ENCODE results near the gene SLC35D3.
"Not testable (repeated sequence)": the region's sequence is repeated elsewhere in the genome, so short reads cannot be mapped to it uniquely, and the experiment has no call there.

SLC35D3 gene

DNA sequence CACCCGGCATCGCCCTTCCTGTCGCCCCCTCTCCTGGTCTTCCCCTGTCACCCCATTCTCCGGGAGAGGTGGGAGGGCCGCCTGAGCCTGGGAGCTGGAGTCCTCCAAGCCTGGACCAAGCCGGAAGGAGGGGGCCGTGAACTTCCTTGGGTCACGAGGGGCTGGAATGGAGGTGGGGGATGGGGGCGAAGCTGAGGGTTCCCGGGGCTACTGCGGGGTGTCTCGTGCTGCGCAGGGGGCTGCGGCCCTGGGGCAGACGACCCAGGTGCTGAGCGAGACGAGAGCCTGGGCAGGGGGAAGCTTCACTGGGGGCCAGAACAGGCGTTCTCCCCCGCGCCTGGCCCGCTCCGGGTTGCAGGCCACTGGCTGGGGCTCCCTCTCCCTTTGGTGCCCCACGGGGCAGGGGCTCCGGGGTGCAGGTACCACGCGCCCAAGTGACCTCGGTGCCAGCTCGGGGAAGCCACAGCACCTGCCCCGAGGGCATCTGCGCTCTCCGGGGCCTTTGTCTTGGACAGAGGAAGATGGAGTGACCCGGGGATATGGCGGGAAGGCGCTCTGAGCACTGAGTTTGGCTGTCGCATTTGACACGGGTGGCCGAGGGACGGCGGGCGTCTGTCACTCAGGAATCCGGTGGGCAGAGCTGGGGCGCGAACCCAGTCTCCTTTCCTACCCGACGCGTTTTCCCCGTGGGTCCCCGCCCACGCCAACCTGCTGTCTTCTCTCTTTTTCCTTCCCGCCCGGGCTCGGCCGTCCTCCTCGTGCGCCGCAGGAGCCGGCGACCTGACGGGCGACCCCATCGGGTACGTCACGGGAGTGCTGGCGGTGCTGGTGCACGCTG is 1.2 kb downstream of the SLC35D3 start:
- DNase-seq: no peak

DNA sequence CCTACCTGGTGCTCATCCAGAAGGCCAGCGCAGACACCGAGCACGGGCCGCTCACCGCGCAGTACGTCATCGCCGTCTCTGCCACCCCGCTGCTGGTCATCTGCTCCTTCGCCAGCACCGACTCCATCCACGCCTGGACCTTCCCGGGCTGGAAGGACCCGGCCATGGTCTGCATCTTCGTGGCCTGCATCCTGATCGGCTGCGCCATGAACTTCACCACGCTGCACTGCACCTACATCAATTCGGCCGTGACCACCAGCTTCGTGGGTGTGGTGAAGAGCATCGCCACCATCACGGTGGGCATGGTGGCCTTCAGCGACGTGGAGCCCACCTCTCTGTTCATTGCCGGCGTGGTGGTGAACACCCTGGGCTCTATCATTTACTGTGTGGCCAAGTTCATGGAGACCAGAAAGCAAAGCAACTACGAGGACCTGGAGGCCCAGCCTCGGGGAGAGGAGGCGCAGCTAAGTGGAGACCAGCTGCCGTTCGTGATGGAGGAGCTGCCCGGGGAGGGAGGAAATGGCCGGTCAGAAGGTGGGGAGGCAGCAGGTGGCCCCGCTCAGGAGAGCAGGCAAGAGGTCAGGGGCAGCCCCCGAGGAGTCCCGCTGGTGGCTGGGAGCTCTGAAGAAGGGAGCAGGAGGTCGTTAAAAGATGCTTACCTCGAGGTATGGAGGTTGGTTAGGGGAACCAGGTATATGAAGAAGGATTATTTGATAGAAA is 2.0 kb downstream of the SLC35D3 start:
- DNase-seq: no peak

DNA sequence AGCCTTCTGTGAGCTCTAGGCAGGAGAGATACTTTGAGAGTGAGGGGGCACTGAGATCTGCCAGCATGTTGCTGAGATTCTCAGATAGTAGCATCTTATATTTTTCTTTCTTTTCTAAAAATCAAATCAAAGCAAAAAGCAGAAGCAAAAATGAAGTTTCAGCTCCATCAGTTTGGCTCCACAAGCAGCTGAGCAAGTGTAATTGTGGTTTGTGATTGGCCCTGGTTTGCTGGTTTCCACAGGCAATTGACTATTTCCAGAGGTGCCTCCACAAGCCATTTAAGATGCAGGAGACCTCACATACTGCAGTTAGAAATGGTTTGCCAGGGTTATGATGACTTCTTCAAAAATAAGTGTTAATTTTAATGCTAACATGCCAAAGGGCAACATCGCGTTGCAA is 4.3 kb downstream of the SLC35D3 start:
- DNase-seq: no peak

DNA sequence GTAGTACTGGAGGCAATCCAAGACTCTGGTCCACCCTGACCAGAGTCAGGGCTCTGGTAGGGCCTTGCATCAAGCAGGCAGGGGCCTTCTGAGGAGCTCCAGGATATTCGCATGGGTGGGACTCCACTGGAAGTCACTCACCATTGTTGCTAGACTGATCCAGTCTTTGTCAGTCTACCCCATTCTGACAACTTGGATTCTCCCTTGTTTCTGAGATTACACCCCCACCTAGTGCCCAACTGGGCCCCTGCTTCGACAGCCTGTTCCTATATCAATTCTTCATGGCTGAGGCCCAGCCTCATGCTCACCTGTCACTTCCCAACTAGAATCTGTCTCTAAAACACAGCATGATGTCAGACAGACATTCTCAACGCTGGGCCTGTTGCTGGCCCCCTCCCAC is 5.2 kb downstream of the SLC35D3 start:
- DNase-seq: no peak

DNA sequence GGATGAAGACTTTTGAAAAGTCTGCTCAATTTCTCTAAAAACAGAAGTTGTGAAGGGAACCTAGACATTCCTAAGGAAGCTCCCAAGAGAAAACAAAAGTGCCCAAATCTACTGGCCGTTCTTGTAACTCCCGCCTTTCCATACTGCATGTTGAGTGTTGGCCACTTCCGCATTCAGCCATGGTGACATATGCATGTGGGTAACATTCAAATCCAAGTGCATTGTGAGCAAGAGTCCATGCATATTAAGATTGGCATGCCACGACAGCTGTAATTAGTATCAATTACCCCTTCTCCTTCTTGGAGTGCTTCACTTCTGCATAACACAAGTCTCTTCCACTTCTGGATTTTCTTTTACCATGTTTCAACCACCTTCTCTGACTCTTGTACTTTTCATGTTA is 8.4 kb downstream of the SLC35D3 start:
- DNase-seq: no peak

DNA sequence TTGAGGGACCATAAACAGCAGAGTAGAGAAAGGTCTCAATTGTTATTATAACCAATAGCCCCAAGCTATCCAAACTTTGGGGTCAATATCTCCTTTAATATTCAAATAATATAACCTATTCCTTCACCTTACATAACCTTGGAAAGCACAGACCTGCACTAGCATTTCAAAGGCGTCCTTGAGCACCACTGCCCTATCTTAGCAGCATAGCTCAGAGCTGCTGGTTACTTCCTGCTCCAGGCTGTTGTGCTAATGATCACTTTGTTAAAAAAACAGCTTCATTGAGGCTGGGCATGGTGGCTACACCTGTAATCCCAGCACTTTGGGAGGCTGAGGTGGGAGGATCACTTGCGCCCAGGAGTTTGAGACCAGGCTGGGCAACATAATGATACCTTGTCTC is 10.5 kb downstream of the SLC35D3 start:
- DNase-seq: no peak

DNA sequence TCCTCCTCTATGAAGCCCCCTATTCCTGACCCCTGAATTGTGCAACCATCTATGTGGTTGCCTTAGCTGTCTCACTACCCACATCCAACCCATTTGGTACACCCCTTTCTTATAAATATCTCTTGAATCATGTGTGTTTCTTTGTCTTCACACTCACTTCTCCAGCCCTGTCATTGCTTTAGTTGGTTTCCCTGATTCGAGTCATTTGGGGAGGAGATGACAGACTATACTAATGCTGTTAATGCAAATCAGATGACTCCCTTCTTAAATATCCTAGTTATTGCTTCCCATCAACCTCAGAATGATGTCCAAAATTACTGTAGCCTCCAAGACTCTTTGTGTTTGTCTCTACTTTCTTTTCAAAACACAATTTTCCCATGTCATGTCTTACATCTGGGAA is 23.0 kb downstream of the SLC35D3 start:
- no peak for DNase-seq

DNA sequence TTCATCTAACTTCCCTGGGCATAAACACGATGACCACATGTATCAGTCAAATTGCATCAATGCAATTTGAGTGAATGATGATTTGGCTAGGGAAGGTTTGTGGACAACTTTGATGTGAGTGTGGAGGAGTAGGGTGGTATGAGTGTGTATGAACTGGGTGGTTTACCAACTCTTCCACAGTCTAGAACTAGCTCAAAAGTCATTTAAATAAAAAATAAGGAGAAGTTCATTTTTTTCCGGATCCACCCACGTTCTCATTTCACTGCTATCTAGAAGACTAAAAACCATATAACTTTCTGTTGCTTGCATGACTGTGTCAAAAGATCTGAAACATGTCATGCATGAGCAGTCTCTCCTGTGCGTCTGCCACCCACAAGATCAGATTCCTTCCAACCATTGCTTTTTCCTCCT is 23.6 kb downstream of the SLC35D3 start:
- DNase-seq: no peak

DNA sequence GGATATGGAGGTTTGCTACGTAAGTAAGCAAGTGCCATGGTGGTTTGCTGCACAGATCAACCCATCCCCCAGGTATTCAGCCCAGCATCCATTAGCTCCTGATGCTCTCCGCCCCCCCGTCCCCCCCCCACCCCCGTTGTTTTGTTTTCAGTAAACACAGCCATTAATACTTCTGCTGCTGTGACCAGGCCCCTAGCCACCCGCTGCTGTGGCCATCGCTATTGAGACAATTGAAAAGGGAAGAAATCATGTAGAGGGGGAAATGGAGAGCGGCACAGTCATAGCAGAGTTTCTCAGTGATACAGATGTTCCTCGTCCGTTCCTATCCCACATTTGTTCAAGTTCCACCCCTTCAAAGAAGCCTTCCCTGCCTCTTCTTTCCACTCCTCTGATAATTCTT is 24.9 kb downstream of the SLC35D3 start:
- no peak for DNase-seq

DNA sequence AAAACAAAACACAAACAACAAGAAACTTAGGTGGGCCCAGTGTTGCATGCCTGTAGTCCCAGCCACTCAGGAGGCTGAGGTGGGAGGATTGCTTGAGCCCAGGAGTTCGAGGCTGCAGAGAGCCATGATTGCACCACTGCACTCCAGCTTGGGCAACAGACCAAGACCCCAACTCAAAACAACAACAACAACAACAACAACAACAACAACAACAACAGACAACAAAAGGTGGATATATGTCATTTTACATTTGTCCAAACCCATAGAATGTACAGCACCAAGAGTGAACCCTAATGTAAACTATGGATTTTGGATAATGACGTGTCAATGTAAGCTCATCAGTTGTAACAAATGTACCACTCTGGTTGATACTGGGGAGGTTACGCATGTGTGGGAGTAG is 27.9 kb downstream of the SLC35D3 start:
- not testable (repeated sequence) for DNase-seq

DNA sequence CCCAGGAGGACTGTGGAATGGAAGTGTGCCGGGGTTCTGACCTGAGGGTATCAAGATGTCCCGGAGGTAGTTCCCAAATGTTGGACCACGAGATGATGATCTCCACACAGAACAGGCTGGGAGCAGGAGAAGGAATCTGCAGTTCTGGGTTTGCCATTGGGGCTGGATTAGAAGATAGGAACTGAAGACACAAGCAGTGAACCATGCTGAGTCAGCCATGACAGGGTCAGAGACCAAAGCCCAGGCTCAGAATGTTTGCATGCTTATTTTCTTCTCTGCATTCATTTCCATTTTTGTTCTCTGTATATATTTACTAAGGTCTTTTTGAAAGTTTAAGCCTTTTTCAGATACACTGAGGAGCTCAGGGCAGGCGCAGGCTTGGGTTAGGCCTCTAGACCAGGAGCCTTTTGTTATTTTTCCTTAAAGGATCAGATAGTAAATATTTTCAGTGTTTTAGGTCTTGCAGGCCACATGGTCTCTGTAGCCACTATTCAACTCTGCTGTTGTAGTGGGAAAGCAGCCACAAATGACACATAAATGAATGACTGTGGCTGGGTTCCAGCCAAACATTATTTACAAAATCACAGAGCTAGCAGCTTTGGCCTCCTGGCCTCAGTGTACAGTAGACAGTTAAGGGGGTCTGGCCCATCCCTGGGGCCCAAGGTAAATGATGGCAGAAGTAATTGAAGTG is 28.5 kb downstream of the SLC35D3 start:
- no peak for DNase-seq

DNA sequence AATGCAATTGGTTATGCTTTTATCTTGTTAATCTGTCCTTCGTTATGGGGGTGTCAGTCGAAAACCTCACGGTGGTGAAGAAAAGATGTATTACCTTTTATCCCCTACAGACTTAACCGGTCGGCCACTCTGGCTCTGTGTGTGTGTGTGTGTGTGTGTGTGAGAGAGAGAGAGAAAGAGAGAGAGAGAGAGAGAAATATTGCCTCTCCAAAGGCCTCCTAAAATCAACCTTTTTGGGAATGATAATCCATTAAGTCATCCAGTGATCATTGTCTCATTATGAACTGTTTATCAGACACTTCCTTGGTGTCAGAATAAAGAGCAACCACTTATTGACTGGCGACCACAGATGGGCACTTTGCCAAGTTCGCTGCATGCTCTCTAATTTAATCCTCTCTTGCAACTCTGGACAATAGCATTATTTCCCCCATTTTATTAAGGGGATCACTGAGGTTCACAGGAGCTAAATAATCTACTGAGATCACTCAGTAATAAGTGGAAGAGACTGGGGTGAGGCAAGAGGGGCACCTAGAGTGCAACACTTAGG is 30.7 kb downstream of the SLC35D3 start:
- DNase-seq: no peak

DNA sequence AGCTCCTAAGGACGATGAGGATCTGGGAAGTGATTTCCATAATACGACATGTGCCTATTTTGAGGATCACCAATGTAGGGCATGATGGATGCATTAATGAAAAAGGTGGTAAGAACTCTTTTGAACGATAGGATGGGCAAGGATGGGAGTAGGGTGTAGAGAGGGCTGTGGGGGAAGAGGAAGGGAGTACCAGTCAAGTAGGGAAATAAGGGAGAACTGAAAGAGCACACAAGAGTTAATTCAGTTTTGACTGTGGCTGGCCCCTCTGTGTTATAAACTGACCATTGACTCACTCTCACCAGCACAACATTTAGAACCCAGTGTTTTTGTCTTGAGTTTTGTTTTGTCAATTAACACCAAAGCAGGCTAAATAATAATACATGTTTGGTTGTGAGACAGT is 33.0 kb downstream of the SLC35D3 start:
- DNase-seq: no peak

DNA sequence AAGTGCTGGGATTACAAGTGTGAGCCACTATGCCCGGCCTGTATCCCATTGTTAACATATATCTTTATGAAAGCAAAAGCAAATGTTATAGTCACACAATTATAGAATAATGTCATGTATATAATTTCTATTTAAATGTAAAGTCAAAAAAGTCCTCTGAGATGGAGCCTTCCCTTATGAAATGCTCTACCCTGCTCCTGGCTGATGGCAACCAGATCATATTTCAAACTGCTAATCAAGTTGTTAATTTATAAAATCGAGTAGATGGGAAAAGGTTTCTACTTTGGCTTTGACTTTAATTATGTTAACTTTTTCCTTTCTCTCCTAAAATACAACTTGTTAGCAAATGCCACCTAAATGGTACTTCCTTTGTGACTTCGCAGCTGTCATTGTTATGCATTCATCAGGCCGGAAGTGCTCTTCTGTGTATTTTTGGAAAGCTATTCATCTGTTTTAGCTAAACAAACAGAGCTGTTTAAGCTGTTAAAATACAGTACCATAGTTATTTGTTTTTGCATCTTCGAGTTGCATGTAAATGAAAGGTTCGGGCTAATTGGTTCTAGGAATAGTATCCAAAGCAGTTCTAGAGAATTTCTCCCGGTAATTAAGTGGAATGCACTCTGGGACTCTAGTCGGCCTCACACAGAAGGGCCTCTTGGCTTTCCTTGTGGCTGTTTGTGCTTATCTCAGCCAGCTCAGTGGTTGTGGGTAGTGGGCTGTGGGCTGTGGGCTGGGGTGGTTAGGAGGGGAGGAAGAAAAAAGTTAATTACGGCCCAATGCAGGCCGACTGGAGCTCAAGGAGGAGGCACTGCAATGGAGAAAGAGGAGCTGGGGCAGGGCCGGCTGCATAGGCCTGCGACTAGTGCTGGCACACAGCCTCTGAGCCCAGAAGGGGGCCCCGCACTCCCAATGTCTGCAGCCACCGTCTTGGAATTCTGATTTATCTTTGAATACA is 34.8 kb downstream of the SLC35D3 start:
- DNase-seq: no peak

DNA sequence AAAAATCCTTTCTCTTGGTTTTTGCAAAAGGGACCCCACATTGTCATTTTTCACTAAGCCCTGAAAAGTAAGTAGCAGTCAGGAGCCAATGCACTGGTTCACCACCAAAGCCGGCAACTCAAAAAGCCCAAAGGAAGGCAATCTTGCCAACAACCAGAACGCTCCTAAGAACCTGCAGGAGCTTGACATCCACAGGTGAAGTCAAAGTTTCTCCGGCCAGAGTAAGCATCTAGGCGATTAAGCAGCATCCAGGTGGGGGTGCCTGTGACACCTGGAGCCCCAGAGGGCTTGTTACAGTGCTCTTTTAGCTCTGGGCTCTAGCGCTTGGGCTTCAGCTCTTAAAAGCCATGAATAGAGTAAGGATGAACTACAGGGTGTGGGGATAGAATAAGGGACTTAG is 36.1 kb downstream of the SLC35D3 start:
- no peak for DNase-seq

DNA sequence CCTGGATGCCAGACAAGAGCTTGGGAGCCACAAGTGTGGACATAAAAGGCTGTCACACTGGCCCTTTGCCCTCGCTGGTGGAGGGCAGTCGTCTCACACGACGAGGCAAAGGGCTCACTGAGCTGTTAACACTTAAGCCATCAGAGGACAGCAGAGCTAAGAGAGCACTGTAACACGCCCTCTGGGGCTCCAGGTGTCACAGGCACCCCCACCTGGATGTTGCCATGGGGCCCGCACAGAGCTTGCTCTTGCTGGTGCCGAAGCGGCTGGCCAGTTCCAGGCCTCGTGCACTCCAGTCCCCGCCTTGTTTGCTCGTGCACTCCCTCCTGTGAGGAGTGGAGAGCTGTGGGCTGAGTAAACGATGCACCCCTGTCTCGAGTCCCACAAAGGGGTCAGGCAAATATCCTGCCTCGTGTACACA is 37.4 kb downstream of the SLC35D3 start:
- DNase-seq: no peak

DNA sequence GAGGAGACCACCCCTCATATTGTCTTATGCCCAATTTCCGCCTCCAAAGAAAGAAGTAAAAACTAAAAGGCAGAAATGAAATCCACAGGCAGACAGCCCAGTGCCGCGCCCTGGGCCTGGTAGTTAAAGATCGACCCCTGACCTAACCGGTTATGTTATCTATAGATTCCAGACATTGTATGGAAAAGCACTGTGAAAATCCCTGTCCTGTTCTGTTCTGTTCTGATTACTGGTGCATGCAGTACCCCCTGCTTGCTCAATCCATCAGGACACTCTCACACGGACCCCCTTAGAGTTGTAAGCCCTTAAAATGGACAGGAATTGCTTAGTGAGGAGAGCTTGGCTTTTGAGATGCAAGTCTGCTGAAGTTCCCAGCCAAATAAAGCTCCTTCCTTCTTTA is 37.8 kb downstream of the SLC35D3 start:
- not testable (repeated sequence) for DNase-seq

DNA sequence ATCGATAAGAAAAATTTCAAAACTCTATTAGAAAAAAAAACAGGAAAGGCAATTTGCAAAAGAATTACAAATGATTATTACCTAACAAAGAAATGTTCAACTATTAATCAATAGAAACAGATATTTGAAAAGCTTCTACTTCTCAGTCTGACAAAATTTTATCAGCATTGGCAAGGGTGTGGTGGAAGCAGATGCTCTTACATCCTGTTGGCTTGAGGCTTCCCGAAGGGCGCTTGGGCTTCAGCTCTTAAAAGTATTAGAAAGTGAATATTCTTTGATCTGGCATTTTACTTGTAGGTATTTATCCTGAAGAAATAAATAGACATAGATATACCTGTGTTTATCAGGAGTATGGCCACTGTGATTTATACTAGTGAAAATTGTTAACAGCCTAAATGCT is 38.7 kb downstream of the SLC35D3 start:
- DNase-seq: no peak

DNA sequence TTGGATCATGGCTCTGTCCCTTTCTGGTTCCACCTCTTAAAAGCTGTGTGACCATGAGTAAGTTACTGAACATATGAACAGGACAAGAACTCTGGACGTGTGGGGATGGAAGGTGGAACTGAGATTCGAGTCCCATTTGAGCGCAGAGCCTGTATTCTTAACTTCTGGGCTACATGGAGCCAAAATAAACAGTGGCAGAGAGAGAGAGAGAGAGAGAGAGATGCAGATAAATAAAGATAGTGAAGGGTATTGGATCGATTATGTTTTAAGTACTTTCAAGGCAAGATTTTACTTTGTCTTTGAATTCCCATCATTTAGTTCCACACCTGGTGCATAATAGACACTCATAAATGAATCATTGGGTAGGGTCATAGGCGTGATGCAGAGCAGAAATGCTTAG is 39.7 kb downstream of the SLC35D3 start:
- no peak for DNase-seq

DNA sequence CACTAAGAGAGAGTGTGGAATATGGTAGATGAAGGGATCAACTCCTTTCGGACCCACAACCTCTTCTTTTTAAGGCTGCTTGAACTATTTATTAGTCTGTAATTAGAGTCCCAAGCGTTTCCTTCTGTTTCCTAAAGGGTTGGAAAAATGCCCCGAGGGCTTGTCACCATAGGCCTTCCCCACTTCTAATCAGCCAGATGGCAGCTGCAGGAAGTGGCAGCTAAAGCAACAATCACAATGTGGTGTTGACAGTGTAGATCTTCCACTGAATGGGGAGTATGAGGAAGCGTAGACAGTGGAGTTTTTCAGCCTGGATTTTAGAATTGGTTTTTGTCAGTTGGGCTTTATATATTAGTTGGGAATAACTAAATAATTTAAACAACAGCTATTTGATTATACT is 40.6 kb downstream of the SLC35D3 start:
- DNase-seq: no peak

DNA sequence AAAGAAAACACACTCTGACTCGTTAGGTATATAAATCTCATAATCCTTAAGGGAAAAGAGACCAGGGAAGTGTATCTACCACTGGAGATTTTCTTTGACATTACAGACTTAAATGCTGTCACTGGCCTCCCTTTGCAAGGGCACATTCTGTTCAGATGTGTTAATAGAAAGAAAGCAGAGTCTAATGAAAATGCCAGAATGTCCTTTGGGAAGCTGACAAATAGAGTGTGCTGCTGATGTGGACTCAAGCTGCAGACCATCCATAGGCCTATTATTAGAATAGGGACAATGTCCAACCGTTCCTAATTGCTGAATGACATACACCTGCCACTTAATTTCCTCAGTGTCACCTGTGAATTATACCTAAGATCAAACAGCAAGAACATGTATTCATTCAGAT is 41.2 kb downstream of the SLC35D3 start:
- no peak for DNase-seq

DNA sequence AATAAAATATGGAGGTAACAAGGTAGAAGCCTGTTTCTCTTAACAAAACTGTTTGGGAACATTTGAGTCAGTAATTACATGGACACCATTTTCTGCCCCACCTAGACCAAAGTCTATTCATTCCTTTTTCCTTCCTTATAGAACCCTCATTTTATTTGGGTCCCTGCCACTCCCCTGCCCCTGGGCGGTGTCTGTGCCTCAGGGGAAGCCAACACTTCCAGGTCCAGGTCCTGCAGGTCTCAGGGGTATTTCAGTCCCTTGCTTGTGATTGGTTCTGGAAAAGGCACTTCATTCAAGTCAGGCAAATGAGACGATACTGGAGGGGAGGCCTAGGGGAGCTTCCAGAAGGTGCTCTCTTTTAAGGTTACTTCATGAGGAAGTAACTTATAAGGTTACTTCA is 42.3 kb downstream of the SLC35D3 start:
- DNase-seq: no peak

Data from T-helper 9 cell (primary cell).